LNCaP clone FGC (cell line): Measurements from ENCODE around the gene PRAC1.
A peak's percentile ranks its signal among the peaks of the same experiment; 100 is the strongest.

Source experiments
- DNase-seq: peaks from one replicate; pipeline ENCODE4 v3.0.0-alpha.2; 2011; ENCODE audit warnings: low read depth
- H3K4me3 ChIP-seq: 2 replicates; pipeline ENCODE4 v1.5.1; 2011; ENCODE audit warnings: mild to moderate bottlenecking, low read depth, low read length, control low read depth
- TF ChIP-seq, protein P1 (sequence below): IDR thresholded peaks from 2 replicates; pipeline ENCODE4 v1.5.1; 2012; ENCODE audit warnings: mild to moderate bottlenecking; ENCODE audit not compliant: control insufficient read depth, insufficient read depth; ENCODE audit errors: extremely low read depth

The PRAC1 gene

DNA sequence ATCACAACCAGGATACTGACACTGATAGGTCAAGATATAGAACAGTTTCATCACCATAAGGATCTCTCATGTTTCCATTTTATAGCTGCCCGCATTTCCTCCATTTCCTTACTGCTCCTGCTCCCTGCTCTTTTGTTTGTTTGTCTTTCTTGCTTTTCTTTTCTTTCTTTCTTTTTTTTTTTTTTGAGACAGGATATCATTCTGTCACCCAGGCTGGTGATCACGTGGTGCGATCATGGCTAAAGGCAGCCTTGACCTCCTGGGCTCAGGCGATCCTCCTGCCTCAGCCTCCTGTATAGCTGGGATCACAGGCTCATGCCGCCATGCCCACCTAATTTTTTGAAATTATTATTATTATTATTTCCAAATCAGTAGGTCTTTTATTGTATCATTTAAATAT is 31.7 kb downstream of the PRAC1 start:
- no peak overlapping the region for H3K4me3 ChIP-seq
- DNase-seq = no peak
- TF ChIP-seq, protein P1, sequence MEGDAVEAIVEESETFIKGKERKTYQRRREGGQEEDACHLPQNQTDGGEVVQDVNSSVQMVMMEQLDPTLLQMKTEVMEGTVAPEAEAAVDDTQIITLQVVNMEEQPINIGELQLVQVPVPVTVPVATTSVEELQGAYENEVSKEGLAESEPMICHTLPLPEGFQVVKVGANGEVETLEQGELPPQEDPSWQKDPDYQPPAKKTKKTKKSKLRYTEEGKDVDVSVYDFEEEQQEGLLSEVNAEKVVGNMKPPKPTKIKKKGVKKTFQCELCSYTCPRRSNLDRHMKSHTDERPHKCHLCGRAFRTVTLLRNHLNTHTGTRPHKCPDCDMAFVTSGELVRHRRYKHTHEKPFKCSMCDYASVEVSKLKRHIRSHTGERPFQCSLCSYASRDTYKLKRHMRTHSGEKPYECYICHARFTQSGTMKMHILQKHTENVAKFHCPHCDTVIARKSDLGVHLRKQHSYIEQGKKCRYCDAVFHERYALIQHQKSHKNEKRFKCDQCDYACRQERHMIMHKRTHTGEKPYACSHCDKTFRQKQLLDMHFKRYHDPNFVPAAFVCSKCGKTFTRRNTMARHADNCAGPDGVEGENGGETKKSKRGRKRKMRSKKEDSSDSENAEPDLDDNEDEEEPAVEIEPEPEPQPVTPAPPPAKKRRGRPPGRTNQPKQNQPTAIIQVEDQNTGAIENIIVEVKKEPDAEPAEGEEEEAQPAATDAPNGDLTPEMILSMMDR = no peak

DNA sequence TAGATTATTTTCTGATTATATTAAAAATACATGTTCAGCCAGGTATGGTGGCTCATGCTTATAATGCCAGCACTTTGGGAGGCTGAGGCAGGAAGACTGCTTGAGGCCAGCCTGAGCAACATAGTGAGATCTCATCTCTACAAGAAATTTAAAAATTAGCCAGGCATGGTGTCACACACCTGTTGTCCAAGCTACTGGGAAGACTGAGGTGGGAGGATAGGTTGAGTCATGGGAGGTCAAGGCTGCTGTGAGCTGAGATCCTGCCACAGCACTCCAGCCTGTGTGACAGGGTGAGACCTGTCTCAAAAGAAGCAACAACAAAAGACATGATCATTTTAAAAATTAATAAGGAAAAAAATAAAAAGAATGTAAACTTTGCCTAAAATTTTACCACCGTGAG is 40.7 kb downstream of the PRAC1 start:
- TF ChIP-seq, protein P1 = no peak
- H3K4me3 ChIP-seq = no peak overlapping the region

DNA sequence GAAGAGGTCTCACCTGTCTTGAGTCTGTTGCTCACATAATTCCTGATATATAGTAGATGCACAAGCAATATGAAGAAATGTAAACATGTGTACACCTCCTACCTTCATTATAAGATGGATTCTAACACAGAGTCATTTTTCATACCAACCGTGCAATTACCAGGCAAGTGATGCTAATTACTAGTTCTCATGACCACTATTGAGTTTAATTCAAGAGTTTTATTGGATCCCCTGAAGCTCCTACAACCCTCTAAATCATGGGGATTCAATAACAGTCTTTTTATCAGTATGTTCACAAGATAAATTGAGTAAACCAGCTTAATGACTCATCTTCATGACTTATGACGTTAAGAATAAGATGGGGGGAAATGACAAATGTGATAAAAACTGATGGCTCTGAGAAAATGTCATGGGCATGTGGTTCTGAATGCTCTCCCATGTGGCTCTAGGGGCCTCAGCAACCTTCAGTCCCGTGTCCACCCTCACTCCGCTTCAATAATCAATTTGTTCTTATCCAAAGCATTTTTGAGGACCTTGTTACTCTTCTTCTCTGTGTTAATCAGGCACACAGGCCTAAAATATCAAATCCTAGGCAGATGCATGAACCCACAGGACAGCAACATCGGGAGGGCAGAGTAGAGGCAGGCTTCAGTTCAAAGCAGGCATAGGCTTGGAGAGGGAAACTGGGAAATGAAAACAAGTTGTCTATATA is 42.8 kb downstream of the PRAC1 start:
- DNase-seq = no peak
- TF ChIP-seq, protein P1 = no peak
- H3K4me3 ChIP-seq = no peak overlapping the region

More for the DNA sequence above, 40.7 kb downstream of the PRAC1 start:
- no peak for DNase-seq

DNA sequence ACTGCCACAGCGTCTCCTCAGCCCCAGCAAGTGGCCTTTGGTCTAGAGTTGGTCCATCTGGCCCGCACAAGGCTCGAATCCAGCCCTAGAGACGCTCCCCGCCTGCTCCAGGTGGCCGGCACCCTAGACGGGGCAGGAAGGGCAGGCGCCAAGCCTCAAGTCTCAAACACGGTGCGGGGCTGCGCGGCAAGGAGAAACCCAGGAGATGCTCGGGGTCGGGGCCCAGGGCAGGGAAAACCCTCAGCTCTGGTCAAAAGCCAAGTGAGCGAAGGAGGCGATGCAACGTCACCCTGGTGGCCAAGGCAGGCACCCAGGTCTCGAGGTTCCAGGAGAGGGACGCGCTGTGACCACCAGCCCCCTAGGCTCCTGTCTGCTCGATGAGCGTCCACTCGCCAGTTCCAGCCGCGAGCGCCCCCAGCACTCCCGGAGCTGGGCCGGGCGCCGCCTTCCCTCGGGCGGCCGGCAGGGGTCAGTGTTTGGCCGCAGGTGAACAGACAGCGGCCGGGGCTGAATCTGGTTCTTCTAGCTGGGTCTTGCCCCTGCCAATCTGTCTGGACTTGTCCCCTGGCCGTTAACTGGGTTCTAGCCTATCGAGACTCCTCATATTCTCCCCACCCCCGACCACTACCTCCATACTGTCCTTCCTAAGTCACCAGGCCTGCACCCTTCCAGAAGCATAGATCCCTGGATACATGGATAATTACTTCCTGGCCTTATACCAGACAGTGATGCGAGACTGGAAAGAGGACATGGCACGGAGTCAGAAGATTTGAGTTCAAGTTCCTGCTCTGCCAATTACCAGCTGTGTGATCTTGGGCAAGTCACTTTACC is 44.0 kb downstream of the PRAC1 start:
- H3K4me3 ChIP-seq = peak overlapping the region; percentile 35
- peak; percentile 25 for DNase-seq
- TF ChIP-seq, protein P1 = peak; percentile 97

DNA sequence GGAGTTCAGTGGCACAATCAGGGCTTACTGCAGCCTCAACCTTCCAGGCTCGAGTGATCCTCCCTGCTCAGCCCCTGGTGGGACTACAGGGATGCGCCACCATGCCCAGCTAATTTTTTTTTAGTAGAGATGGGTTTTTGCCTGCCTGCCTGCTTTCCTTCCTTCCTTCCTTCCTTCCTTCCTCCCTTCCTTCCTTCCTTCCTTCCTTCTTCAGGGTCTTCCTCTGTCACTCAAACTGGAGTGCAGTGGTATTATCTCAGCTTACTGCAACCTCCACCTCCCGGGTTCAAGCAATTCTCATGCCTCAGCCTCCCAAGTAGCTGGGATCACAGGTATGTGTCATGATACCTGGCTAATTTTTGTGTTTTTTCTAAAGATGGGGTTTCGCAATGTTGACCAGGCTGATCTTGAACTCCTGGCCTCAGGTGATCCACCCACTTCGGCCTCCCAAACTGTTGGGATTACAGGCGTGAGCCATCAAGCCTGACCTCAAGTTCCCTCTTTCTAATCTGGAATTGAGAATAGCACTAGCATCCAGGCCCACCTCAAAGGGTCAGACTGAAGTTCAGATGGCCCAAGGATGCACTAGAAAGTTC is 45.3 kb downstream of the PRAC1 start:
- TF ChIP-seq, protein P1 = no peak
- no peak overlapping the region for H3K4me3 ChIP-seq
- no peak for DNase-seq

DNA sequence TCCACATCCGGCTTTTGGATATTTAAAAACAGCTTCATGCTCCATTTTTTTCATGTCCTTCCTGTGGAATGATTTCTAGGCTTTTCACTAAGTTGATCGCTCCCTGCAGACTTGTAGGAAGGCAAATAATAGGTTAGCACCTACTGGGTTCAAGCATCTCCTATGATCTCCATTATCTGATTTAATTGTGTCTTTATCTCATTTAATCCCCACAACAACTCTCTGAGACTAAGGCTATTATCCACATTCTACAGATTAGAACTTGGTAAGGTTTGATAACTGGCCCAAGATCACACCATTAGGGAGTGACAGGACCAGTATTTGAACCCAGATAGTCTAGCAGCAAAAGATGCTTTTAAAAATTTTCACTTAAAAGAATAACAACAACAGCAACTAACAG is 50.0 kb downstream of the PRAC1 start:
- TF ChIP-seq, protein P1 = no peak
- no peak for DNase-seq
- H3K4me3 ChIP-seq = no peak overlapping the region
